NCI-H2081 treated with DMSO at 0.1 percent for 48 hours (cell line): ENCODE data around the gene PIK3C2G.

ENCODE experiments used
- DNase-seq: peaks from one replicate; lab custom pipeline; 2025; lab: John Stamatoyannopoulos, UW

The PIK3C2G gene

GRCh38 chr12:18562531-18562930 is 301.2 kb downstream of the PIK3C2G start:
- no peak for DNase-seq

DNA sequence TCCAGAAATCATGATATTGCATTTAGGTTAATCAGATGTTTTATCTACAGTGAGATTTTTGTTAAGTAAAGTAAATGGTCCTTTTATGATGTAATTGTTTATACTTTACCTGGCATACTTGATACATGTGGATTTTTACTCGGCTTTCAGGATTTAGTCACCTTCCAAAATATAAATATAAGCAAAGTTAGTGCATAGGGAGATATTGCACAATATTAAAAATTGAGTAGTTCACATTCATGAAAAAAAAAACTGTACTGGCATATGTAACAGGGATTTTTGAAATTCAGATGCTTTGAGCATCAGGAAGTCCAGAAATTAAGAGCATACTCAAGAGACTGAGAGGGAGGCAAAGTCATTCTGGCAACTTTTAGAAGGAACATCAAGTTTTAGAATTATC is 303.0 kb downstream of the PIK3C2G start:
- no peak for DNase-seq

GRCh38 chr12:18567787-18568186 is 306.5 kb downstream of the PIK3C2G start:
- no peak for DNase-seq

- no peak for DNase-seq
These were observed 309.2 kb downstream of the PIK3C2G start for GRCh38 chr12:18570543-18570942.

- DNase-seq: no peak
These were observed 314.8 kb downstream of the PIK3C2G start for GRCh38 chr12:18576104-18576626.

DNA sequence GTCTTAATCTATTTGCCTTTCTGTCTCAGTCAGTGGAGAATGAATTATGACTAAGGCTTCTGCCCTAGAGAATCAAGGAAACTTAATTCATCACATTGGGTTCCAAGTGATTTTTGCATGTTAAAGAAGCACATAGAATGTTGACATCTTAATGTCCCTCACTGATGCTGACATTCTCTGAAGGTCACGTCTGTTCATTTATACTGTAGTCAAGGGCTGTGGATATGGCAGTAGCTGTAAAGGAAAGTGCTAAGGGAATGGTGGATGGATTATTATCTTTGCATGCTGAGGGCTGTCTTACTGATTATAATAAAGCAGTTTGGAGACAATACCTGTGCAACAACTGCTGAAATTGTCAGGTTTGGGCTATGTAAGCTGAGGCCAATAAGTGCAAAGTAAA is 315.3 kb downstream of the PIK3C2G start:
- no peak for DNase-seq

DNA sequence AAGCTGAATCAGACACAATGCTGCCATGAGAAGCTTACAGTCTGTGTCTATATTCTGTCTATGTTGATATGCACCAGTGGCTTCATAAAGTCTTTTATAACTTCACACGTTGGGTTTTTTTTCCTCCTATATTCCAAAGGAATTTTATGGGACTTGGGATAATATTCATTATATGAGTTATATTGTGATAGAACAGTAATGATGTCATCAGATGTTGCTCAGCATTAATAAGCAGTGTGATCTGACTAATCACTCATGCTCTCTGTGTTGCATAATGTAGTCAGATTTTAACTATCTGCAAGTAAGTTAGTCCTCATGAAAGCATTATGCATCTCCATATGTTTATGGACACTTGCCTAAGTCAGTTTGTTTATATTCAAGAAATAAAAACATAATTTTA is 316.9 kb downstream of the PIK3C2G start:
- no peak for DNase-seq

DNA sequence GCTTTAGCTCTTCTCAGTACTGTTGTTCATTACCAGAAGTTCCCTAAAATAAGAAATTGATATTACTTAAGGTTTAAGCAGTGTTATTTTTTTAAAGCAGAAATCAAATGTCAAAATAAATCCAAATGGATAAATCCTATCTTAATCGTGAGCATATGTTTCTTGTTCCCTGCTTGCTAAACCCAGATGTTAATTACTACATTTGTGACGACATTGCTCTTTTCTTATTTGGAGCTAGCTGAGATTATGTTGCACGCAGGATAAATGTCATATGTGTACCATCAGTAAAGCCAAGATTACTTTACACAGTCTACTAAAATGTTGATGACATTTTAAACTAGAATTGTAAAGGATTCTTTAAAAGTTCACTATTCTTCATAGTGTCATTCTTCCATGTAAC is 319.0 kb downstream of the PIK3C2G start:
- DNase-seq: no peak

DNA sequence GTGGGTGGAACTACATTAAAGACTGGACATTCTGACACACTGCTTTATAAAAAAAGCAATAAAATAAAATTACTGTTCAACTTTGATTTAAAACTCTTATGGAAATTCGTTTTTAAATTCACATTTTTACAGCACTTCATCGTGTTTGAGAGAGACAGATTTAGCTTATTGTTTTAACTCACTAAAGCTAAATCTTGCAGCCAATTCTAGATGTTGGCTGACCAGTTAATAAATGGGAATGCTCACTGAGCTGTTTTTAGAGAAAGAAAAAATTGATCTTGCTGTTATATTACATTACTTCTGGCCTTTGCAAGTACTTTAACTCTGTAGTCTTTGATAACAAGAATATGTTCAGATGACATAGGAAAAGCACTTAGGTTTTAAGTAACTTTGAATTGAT is 319.4 kb downstream of the PIK3C2G start:
- no peak for DNase-seq

- no peak for DNase-seq
These were observed 320.1 kb downstream of the PIK3C2G start for GRCh38 chr12:18581232-18581962.

DNA sequence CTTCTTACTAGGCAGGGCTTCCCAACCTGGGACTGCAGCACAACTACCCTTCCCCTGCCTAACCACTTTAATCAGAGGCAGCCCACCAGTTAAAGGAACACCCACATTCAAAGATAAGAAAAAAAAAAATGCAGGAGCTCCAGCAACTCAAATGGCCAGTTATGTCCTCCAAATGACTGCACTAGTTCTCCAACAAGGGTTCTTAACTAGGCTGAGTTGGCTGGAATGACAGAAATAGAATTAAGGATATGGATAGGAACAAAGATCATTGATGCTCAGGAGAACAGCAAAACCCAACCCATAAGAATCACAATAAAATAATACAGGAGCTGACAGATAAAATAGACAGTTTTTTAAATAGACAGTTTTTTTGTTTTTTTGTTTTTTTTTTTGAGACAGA is 322.3 kb downstream of the PIK3C2G start:
- DNase-seq: no peak

GRCh38 chr12:18586581-18586980 is 325.3 kb downstream of the PIK3C2G start:
- no peak for DNase-seq

DNA sequence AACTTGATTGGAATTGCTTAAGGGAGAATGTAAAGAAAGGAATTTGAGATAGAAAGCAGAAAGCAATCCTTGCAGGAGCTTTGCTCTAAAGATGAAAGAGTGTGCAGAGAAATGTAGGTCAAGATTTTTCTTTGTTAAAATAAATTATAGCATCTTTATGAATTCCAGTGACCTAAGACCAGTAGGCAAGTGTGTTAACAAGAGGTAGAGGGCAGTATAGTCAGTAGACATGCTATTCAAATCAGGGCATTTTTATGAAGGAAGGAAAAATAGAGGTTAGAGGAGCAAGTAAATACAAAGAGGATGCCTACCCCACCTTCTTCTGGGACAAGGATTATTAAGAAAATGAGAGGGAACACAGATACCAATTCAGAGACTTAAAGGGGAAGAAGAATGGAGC is 328.0 kb downstream of the PIK3C2G start:
- DNase-seq: no peak

- no peak for DNase-seq
These were observed 330.2 kb downstream of the PIK3C2G start for GRCh38 chr12:18591473-18591872.

- DNase-seq: no peak
These were observed 334.1 kb downstream of the PIK3C2G start for GRCh38 chr12:18595412-18595811.

GRCh38 chr12:18601962-18602361 is 340.6 kb downstream of the PIK3C2G start:
- DNase-seq: no peak

DNA sequence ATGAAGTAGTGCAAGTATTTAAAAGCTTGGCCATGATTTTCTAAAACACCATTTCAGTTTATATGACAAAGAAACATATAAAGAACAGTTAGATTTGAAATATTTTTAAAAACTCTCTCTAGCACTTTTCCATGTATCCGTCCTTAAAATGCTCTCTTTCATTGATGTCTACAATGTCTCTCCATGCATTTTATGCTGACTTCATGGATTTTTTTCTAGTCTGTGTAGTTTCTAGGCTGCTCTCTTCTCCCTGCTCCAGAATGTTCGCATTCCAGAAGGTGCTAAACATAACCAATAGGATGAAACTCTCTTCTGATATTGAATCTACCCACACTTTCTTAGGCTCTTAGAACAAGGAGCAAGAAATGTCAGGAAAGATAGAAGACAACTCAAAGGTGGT is 351.7 kb downstream of the PIK3C2G start:
- DNase-seq: no peak

DNA sequence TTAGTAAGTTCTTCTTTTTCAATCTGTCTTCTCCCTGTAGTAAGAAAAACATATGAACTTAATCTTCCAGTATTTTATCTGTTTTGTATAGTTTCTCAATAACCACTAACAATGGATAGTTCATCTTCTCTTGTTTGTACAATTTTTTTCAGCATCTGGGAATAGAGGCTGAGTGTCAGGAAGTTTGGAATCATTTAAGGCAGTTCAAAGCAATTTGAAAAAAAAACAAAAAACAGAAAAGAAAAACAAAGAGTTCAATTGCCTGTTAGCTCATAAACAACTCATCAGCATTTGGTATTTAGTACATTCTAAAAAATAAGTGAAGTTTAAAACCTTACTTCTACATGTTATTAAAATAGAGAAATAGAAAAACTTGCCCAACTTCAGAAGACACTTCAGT is 359.7 kb downstream of the PIK3C2G start:
- no peak for DNase-seq

DNA sequence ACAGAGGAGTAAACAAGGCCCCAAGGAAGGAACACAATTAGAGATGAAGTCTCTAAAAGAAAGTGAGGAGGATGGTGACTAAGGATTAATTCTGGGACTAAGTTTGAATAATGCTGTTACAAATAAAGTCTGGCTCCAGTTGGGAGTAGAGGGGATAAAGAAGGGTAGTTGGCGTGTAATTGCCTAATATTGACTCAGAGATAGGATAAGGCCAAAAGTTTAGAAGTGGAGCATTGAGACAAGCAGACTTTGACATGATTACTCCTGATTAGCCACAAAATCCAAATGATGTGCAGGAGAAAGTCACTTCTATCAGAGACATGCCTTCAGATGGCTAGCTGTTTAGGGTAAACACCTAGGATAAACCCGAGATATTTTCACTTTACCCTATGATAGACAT is 368.1 kb downstream of the PIK3C2G start:
- DNase-seq: no peak

GRCh38 chr12:18629916-18630315 is 368.6 kb downstream of the PIK3C2G start:
- DNase-seq: no peak

- DNase-seq: no peak
These were observed 370.0 kb downstream of the PIK3C2G start for GRCh38 chr12:18631339-18631738.

- DNase-seq: no peak
These were observed 371.5 kb downstream of the PIK3C2G start for GRCh38 chr12:18632848-18633247.

DNA sequence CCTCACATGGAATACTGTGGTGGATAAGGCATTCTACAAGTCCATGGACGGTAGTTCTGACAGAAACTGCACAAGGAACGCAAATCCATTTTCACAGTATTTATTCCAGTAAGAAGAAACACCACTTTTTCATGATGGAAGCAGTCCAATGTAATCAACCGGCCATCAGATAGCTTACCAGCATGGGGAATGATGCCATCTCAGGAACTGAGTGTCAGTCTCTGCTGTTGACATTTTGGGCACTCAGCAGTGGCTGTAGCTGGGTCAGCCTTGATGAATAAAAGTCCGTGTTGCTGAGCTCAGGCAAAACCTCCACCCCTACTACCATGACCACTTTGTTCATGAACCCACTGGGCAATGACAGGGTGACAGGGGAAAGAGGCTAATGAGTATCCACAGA is 373.1 kb downstream of the PIK3C2G start:
- DNase-seq: no peak

- no peak for DNase-seq
These were observed 379.1 kb downstream of the PIK3C2G start for GRCh38 chr12:18640321-18640955.
